Astrocyte (in vitro differentiated cells and primary cell): ENCODE data around the gene PREPL. TPM values are rescaled to one million over a fixed set of nuclear protein-coding genes. Genes with fewer than 3 reads are reported as not detected.

Experiments used
- DNase-seq: peaks from one replicate; pipeline ENCODE4 v3.0.0-alpha.2; 2010; ENCODE audit warnings: low read depth
- FAIRE-seq: peaks from 2 replicates; lab custom pipeline; 2011; peaks lifted over from hg19 to GRCh38; lab: Jason Lieb, UNC
- H2AFZ ChIP-seq: 2 replicates; pipeline ENCODE4 v1.6.0; 2012; ENCODE audit warnings: low read depth, low read length, inconsistent platforms
- H3K27ac ChIP-seq: 2 replicates; pipeline ENCODE4 v1.5.1; 2011; ENCODE audit warnings: low read depth, low read length, inconsistent platforms
- H3K27me3 ChIP-seq: 2 replicates; pipeline ENCODE4 v1.6.0; 2011; ENCODE audit warnings: low read length, inconsistent platforms; ENCODE audit not compliant: insufficient read depth
- H3K36me3 ChIP-seq: 2 replicates; pipeline ENCODE4 v1.5.1; 2011; ENCODE audit warnings: low read length, inconsistent platforms; ENCODE audit not compliant: insufficient read depth
- H3K4me1 ChIP-seq: 2 replicates; pipeline ENCODE4 v1.5.1; 2011; ENCODE audit warnings: low read length, inconsistent platforms; ENCODE audit not compliant: insufficient read depth
- H3K4me2 ChIP-seq: 2 replicates; pipeline ENCODE4 v1.6.0; 2012; ENCODE audit warnings: low read length, inconsistent platforms
- H3K4me3 ChIP-seq: 2 replicates; pipeline ENCODE4 v1.5.1; 2011; ENCODE audit warnings: low read depth, mild to moderate bottlenecking, low read length, inconsistent platforms; ENCODE audit not compliant: insufficient read depth
- H3K79me2 ChIP-seq: 2 replicates; pipeline ENCODE4 v1.6.0; 2012; ENCODE audit warnings: mild to moderate bottlenecking, low read length, inconsistent platforms; ENCODE audit not compliant: insufficient read depth
- H3K9ac ChIP-seq: 2 replicates; pipeline ENCODE4 v1.6.0; 2012; ENCODE audit warnings: mild to moderate bottlenecking, low read length, inconsistent platforms
- H3K9me3 ChIP-seq: 2 replicates; pipeline ENCODE4 v1.5.1; 2012; ENCODE audit warnings: low read depth, mild to moderate bottlenecking, low read length, inconsistent platforms; ENCODE audit not compliant: insufficient read depth
- H4K20me1 ChIP-seq: 2 replicates; pipeline ENCODE4 v1.6.0; 2012; ENCODE audit warnings: low read length, inconsistent platforms; ENCODE audit not compliant: insufficient read depth
- H3K27ac Mint-ChIP-seq: one replicate; pipeline ENCODE4 v1.8.0; 2021; ENCODE audit warnings: mild to moderate bottlenecking, mixed read lengths; ENCODE audit not compliant: unreplicated experiment
- H3K27me3 Mint-ChIP-seq: one replicate; pipeline ENCODE4 v1.8.0; 2021; ENCODE audit warnings: low read depth, mixed read lengths; ENCODE audit not compliant: unreplicated experiment
- H3K36me3 Mint-ChIP-seq: one replicate; pipeline ENCODE4 v1.8.0; 2021; ENCODE audit warnings: low read depth, mixed read lengths; ENCODE audit not compliant: unreplicated experiment
- H3K4me1 Mint-ChIP-seq: one replicate; pipeline ENCODE4 v1.8.0; 2021; ENCODE audit warnings: low read depth, mixed read lengths; ENCODE audit not compliant: unreplicated experiment
- H3K4me3 Mint-ChIP-seq: one replicate; pipeline ENCODE4 v1.8.0; 2021; ENCODE audit warnings: mild to moderate bottlenecking, moderate library complexity, mixed read lengths; ENCODE audit not compliant: unreplicated experiment
- H3K9me3 Mint-ChIP-seq: one replicate; pipeline ENCODE4 v1.8.0; 2021; ENCODE audit warnings: mild to moderate bottlenecking, mixed read lengths; ENCODE audit not compliant: unreplicated experiment
- EZH2 ChIP-seq: IDR thresholded peaks from 2 replicates; pipeline ENCODE4 v1.6.1; 2012; ENCODE audit warnings: mild to moderate bottlenecking, low read length, inconsistent platforms; ENCODE audit not compliant: insufficient read depth
- total RNA-seq: library from RNA; stranded (reverse); gene quantifications from 2 replicates; pipeline ENCODE4 v1.2.1, GENCODE V29; 2021
- TF ChIP-seq, protein P1 (sequence below): IDR thresholded peaks from 2 replicates; pipeline ENCODE4 v1.5.1; 2011; ENCODE audit warnings: low read depth, mild to moderate bottlenecking, inconsistent platforms, low read length, moderate library complexity; ENCODE audit not compliant: insufficient read depth

The PREPL gene
- total RNA-seq, 1 donor from 2014 or later: 50.6 TPM

- FAIRE-seq (no peak), DNase-seq (no peak)
- Mint-ChIP-seq H3K4me3 (no peak overlapping the region), H3K9me3 (no peaks in the 10 kb centered on the region), H3K27ac (no peak overlapping the region), H3K36me3 (no peaks in the 10 kb centered on the region), H3K27me3 (no peaks in the 10 kb centered on the region), H3K4me1 (peaks cover 5% of the 10 kb centered on the region)
- H3K79me2 ChIP-seq: no peaks in the 10 kb centered on the region
- no peaks in the 10 kb centered on the region for H3K9me3 ChIP-seq
- H3K4me1 ChIP-seq: no peaks in the 10 kb centered on the region
- no peak overlapping the region for H3K27ac ChIP-seq
- no peak overlapping the region for H3K9ac ChIP-seq
- no peaks in the 10 kb centered on the region for H3K36me3 ChIP-seq
- H3K27me3 ChIP-seq: no peaks in the 10 kb centered on the region
- no peak overlapping the region for H2AFZ ChIP-seq
- no peak overlapping the region for H3K4me2 ChIP-seq
- TF ChIP-seq, protein P1, sequence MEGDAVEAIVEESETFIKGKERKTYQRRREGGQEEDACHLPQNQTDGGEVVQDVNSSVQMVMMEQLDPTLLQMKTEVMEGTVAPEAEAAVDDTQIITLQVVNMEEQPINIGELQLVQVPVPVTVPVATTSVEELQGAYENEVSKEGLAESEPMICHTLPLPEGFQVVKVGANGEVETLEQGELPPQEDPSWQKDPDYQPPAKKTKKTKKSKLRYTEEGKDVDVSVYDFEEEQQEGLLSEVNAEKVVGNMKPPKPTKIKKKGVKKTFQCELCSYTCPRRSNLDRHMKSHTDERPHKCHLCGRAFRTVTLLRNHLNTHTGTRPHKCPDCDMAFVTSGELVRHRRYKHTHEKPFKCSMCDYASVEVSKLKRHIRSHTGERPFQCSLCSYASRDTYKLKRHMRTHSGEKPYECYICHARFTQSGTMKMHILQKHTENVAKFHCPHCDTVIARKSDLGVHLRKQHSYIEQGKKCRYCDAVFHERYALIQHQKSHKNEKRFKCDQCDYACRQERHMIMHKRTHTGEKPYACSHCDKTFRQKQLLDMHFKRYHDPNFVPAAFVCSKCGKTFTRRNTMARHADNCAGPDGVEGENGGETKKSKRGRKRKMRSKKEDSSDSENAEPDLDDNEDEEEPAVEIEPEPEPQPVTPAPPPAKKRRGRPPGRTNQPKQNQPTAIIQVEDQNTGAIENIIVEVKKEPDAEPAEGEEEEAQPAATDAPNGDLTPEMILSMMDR: no peak
- TF ChIP-seq EZH2: no peak
- H4K20me1 ChIP-seq: no peaks in the 10 kb centered on the region
- H3K4me3 ChIP-seq: no peak overlapping the region
These were observed 36.3 kb upstream of the PREPL start for GRCh38 chr2:44397447-44398175.

DNA sequence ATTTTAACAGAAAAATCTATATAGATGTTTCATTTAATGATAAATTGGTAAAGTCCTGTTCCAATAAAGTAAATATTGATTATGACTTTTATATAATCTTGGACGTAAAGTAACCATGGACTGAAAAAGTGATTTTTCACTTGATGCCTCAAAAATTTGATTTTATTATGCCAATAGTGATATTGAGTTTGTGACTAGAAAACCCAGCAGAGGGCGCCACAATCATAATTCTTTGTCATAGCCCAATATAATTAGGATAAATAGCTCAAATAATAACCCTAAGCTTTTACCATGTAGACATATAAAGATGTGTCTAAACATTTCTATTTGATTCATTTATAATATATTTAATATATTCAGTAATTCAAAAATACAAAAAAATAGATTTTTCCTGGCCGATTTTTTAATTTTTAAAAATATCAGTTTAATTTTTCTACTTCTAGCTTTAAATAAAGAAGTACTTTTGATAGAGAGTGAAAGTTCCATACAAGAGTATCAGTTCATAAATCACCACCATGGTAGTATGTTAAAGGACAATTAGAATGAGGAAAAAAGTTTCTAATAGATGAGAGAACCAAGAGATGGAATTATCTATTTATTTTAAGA lies 31.1 kb upstream of the PREPL start:
- Histone ChIP-seq H3K79me2 (no peaks in the 10 kb centered on the region), H3K4me3 (no peak overlapping the region), H4K20me1 (no peaks in the 10 kb centered on the region), H3K36me3 (no peaks in the 10 kb centered on the region), H3K27me3 (no peaks in the 10 kb centered on the region), H2AFZ (no peak overlapping the region), H3K9ac (no peak overlapping the region), H3K9me3 (no peaks in the 10 kb centered on the region), H3K4me2 (no peak overlapping the region), H3K27ac (no peak overlapping the region), H3K4me1 (no peaks in the 10 kb centered on the region)
- Mint-ChIP-seq H3K36me3 (no peaks in the 10 kb centered on the region), H3K4me1 (no peaks in the 10 kb centered on the region), H3K27me3 (no peaks in the 10 kb centered on the region), H3K4me3 (no peak overlapping the region), H3K9me3 (no peaks in the 10 kb centered on the region), H3K27ac (no peak overlapping the region)
- TF ChIP-seq, protein P1: peak; percentile 56
- no peak for TF ChIP-seq EZH2
- no peak for FAIRE-seq
- no peak for DNase-seq

DNA sequence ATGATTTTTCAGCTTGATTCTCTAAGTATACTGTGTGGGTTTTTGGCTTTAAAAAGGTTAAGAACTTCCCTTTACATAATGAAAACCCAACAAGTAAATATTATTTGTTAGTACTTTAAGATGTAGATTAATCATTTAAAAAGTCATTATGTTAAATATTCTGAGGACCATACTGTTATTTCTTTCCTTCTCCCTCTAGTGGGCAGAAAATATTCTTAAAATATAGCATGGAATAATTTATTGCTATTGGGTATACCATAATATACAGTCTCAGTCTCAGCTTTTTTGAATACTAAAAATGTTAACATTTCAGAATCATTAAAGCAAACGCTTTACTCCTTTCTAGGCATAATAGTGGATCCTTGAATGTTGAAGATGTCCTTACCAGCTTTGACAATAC lies 28.6 kb upstream of the PREPL start:
- Histone ChIP-seq H3K9me3 (no peaks in the 10 kb centered on the region), H3K36me3 (no peaks in the 10 kb centered on the region), H3K27me3 (no peaks in the 10 kb centered on the region), H3K79me2 (no peaks in the 10 kb centered on the region), H4K20me1 (no peaks in the 10 kb centered on the region), H3K4me2 (no peak overlapping the region), H3K9ac (no peak overlapping the region), H3K27ac (no peak overlapping the region), H3K4me3 (no peak overlapping the region), H2AFZ (no peak overlapping the region), H3K4me1 (no peaks in the 10 kb centered on the region)
- Mint-ChIP-seq H3K27me3 (no peaks in the 10 kb centered on the region), H3K4me1 (no peaks in the 10 kb centered on the region), H3K27ac (no peak overlapping the region), H3K36me3 (no peaks in the 10 kb centered on the region), H3K4me3 (no peak overlapping the region), H3K9me3 (peaks cover 2% of the 10 kb centered on the region)
- DNase-seq: no peak
- TF ChIP-seq, protein P1: no peak
- no peak for TF ChIP-seq EZH2
- FAIRE-seq: no peak
